ENCODE measurements around the gene ARL8A. TPM values are rescaled to one million over a fixed set of nuclear protein-coding genes. Genes with fewer than 3 reads are reported as not detected.
"Not testable (repeated sequence)": the region's sequence is repeated elsewhere in the genome, so short reads cannot be mapped to it uniquely, and the experiment has no call there.

Gene ARL8A
- total RNA-seq, 1 experiment from 2014 or later: 27.8 TPM

DNA sequence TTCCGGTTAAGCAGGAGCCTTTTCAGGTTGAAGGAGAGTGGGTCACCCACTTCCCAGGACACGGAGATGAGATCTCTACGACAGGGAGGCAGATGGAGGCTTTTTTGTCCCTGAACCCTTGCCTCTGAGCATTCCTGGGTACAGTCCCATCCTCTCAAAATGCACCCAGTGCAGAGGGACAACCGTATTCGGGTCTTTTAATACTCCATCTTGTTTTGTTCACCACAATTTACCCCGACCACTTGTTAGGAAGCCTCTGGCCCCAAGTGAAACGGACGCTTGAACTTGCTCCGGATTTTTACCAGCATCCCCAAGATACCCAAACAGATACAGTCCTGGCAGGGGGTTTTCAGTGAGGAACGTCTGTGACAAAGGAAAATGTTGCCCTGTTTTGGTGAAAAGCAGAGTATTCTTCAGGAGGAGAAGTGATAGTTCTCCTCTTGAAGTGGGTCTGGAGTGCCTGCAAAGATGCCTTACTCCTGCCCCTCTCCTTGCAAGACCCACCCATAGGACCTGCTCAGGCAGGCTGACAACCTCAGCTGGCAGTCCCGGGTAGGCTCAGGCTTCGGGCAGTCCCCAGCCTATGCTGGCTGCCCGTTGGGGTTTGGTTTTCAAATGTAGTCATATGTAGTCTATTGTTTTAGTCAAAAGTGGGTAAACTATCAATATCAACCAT is 669 bp upstream of the ARL8A start:
- H3K4me3 Mint-ChIP-seq (ENCODE audit: unreplicated experiment): peak overlapping the region; percentile 73
- Histone ChIP-seq H3K27me3 (replicated peaks; ENCODE audit: control insufficient read depth, insufficient read depth, low read length) (no peaks in the 10 kb centered on the region), H3K4me1 (peaks cover 10% of the 10 kb centered on the region), H3K9me3 (no peaks in the 10 kb centered on the region), H3K36me3 (ENCODE audit: control insufficient read depth, insufficient read depth, low read length) (peaks cover 2% of the 10 kb centered on the region), H3K4me3 (ENCODE audit: low read depth, low read length) (peak overlapping the region; percentile 84)
- TF ChIP-seq, protein P1, sequence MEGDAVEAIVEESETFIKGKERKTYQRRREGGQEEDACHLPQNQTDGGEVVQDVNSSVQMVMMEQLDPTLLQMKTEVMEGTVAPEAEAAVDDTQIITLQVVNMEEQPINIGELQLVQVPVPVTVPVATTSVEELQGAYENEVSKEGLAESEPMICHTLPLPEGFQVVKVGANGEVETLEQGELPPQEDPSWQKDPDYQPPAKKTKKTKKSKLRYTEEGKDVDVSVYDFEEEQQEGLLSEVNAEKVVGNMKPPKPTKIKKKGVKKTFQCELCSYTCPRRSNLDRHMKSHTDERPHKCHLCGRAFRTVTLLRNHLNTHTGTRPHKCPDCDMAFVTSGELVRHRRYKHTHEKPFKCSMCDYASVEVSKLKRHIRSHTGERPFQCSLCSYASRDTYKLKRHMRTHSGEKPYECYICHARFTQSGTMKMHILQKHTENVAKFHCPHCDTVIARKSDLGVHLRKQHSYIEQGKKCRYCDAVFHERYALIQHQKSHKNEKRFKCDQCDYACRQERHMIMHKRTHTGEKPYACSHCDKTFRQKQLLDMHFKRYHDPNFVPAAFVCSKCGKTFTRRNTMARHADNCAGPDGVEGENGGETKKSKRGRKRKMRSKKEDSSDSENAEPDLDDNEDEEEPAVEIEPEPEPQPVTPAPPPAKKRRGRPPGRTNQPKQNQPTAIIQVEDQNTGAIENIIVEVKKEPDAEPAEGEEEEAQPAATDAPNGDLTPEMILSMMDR (IDR thresholded peaks at IDR 0.05; ENCODE audit: insufficient read depth in 1 of 2, low read depth in 1 of 2, low read length in 1 of 2, severe bottlenecking in 1 of 2, unreplicated experiment in 1 of 2): no peak
- H3K36me3 Mint-ChIP-seq (ENCODE audit: insufficient read depth, unreplicated experiment): no peaks in the 10 kb centered on the region
- intact Hi-C loops (cut with micrococcal nuclease; ENCODE audit: unreplicated experiment): no loop called here
- H3K27ac Mint-ChIP-seq (ENCODE audit: unreplicated experiment): no peak overlapping the region
- ChIA-PET CTCF (no interaction called here), POLR2A (no interaction called here)
- no peak for DNase-seq
- no peaks in the 10 kb centered on the region for H3K9me3 Mint-ChIP-seq (ENCODE audit: unreplicated experiment)
- peaks cover 11% of the 10 kb centered on the region for H3K4me1 Mint-ChIP-seq (ENCODE audit: low read depth, unreplicated experiment)
- H3K27me3 Mint-ChIP-seq (ENCODE audit: insufficient read depth, unreplicated experiment): no peaks in the 10 kb centered on the region
- TSS peak; percentile 57 for BruUV-seq (replicated peaks)

GRCh38 chr1:202143768-202144401 is 652 bp downstream of the ARL8A start:
- no peaks in the 10 kb centered on the region for H3K27me3 ChIP-seq (replicated peaks; ENCODE audit: control insufficient read depth, insufficient read depth, low read length)
- CTCF ChIA-PET: interaction anchor here (0.8 kb wide), 1 partner anchor 134 kb away, joined by 3 read pairs; the partner anchor contains the start of gene ELF3
- TF ChIP-seq, protein P1 (IDR thresholded peaks at IDR 0.05; ENCODE audit: insufficient read depth in 1 of 2, low read depth in 1 of 2, low read length in 1 of 2, severe bottlenecking in 1 of 2, unreplicated experiment in 1 of 2): no peak
- H3K36me3 Mint-ChIP-seq (ENCODE audit: insufficient read depth, unreplicated experiment): no peaks in the 10 kb centered on the region
- H3K4me1 ChIP-seq: peaks cover 10% of the 10 kb centered on the region
- no TSS peak for BruUV-seq (replicated peaks)
- intact Hi-C loops (cut with micrococcal nuclease; ENCODE audit: unreplicated experiment): no loop called here
- peaks cover 2% of the 10 kb centered on the region for H3K36me3 ChIP-seq (ENCODE audit: control insufficient read depth, insufficient read depth, low read length)
- no peaks in the 10 kb centered on the region for H3K9me3 ChIP-seq
- H3K4me3 Mint-ChIP-seq (ENCODE audit: unreplicated experiment): peak overlapping the region; percentile 73
- H3K4me3 ChIP-seq (ENCODE audit: low read depth, low read length): peak overlapping the region; percentile 84
- peaks cover 11% of the 10 kb centered on the region for H3K4me1 Mint-ChIP-seq (ENCODE audit: low read depth, unreplicated experiment)
- H3K27ac Mint-ChIP-seq (ENCODE audit: unreplicated experiment): peak overlapping the region; percentile 38
- no peaks in the 10 kb centered on the region for H3K9me3 Mint-ChIP-seq (ENCODE audit: unreplicated experiment)
- no peak for DNase-seq
- POLR2A ChIA-PET: no interaction called here
- H3K27me3 Mint-ChIP-seq (ENCODE audit: insufficient read depth, unreplicated experiment): no peaks in the 10 kb centered on the region

GRCh38 chr1:202143011-202143767 is 1.3 kb downstream of the ARL8A start:
- Mint-ChIP-seq H3K27me3 (ENCODE audit: insufficient read depth, unreplicated experiment) (no peaks in the 10 kb centered on the region), H3K27ac (ENCODE audit: unreplicated experiment) (peak overlapping the region; percentile 38), H3K4me3 (ENCODE audit: unreplicated experiment) (peak overlapping the region; percentile 73), H3K36me3 (ENCODE audit: insufficient read depth, unreplicated experiment) (no peaks in the 10 kb centered on the region), H3K4me1 (ENCODE audit: low read depth, unreplicated experiment) (peaks cover 11% of the 10 kb centered on the region), H3K9me3 (ENCODE audit: unreplicated experiment) (no peaks in the 10 kb centered on the region)
- Histone ChIP-seq H3K27me3 (replicated peaks; ENCODE audit: control insufficient read depth, insufficient read depth, low read length) (no peaks in the 10 kb centered on the region), H3K9me3 (no peaks in the 10 kb centered on the region), H3K4me1 (peaks cover 10% of the 10 kb centered on the region), H3K36me3 (ENCODE audit: control insufficient read depth, insufficient read depth, low read length) (peaks cover 2% of the 10 kb centered on the region), H3K4me3 (ENCODE audit: low read depth, low read length) (peak overlapping the region; percentile 84)
- TF ChIP-seq, protein P1 (IDR thresholded peaks at IDR 0.05; ENCODE audit: insufficient read depth in 1 of 2, low read depth in 1 of 2, low read length in 1 of 2, severe bottlenecking in 1 of 2, unreplicated experiment in 1 of 2): no peak
- ChIA-PET POLR2A (no interaction called here), CTCF (interaction anchor here (0.8 kb wide), 1 partner anchor 133 kb away, joined by 3 read pairs; the partner anchor contains the start of gene ELF3)
- BruUV-seq (replicated peaks): TSS peak; percentile 36
- intact Hi-C loops (cut with micrococcal nuclease; ENCODE audit: unreplicated experiment): no loop called here
- peak in 1 of 2 experiments; percentile 39 for DNase-seq

DNA sequence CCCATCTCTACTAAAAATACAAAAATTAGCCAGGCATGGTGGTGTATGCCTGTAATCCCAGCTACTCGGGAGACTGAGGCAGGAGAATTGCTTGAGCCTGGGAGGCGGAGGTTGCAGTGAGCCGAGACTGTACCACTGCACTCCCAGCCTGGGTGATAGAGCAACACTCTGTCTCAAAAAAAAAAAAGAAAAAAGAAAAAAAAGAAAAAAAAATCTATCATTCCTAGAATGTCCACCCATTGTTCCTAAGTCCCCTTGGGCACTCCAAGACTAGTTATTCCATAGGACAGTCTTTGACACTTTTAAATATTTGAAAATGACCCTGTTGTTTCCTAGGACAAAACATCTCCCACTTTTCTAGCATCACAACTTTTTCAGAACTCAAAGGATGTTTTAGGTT is 3.1 kb downstream of the ARL8A start:
- DNase-seq; CTCF ChIA-PET; H3K36me3 ChIP-seq (ENCODE audit: control insufficient read depth, insufficient read depth, low read length); H3K27me3 ChIP-seq (replicated peaks; ENCODE audit: control insufficient read depth, insufficient read depth, low read length); H3K9me3 Mint-ChIP-seq (ENCODE audit: unreplicated experiment); H3K4me3 ChIP-seq (ENCODE audit: low read depth, low read length); H3K9me3 ChIP-seq; intact Hi-C loops (cut with micrococcal nuclease; ENCODE audit: unreplicated experiment); BruUV-seq (replicated peaks); H3K27me3 Mint-ChIP-seq (ENCODE audit: insufficient read depth, unreplicated experiment); H3K27ac Mint-ChIP-seq (ENCODE audit: unreplicated experiment); H3K36me3 Mint-ChIP-seq (ENCODE audit: insufficient read depth, unreplicated experiment); H3K4me3 Mint-ChIP-seq (ENCODE audit: unreplicated experiment); H3K4me1 ChIP-seq: not testable (repeated sequence)
- POLR2A ChIA-PET: interaction anchor here (0.7 kb wide), 1 partner anchor 10 kb away, joined by 6 read pairs; no protein-coding TSS in a partner anchor
- peaks cover 11% of the 10 kb centered on the region for H3K4me1 Mint-ChIP-seq (ENCODE audit: low read depth, unreplicated experiment)
